Retinal pigment epithelial cell (primary cell): ENCODE results near the gene SATL1.

Experiments
- DNase-seq: peaks from one replicate; pipeline ENCODE4 v3.0.0-alpha.2; 2010; ENCODE audit warnings: low read depth
- H3K4me3 ChIP-seq: 2 replicates; pipeline ENCODE4 v1.5.1; 2011; ENCODE audit warnings: mild to moderate bottlenecking, low read length, control low read depth, moderate library complexity
- TF ChIP-seq, protein P1 (sequence below): conservative IDR thresholded peaks from 2 replicates; pipeline ENCODE4 v1.5.1; 2011; ENCODE audit warnings: low read depth, low read length, control low read depth, inconsistent platforms

SATL1 gene

DNA sequence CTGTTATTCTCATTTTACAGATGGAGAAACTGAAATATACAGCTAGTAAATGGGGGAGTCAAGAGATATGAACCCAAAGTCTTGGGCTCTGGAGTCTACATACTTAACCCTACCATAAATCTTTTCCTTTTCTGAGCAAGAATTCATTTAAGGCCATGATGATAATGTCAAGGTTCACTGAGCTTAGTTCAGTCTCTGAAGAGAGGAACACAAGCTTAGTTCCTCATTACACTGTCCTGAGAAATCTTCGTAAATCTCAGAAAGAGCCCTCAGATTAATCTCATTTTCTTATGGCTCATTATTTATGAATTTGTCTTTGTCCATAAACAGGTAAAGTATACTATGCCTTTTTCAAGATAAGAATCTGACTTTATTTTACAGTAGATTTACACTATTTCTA is 104.2 kb downstream of the SATL1 start:
- no peak overlapping the region for H3K4me3 ChIP-seq
- DNase-seq: no peak
- TF ChIP-seq, protein P1, sequence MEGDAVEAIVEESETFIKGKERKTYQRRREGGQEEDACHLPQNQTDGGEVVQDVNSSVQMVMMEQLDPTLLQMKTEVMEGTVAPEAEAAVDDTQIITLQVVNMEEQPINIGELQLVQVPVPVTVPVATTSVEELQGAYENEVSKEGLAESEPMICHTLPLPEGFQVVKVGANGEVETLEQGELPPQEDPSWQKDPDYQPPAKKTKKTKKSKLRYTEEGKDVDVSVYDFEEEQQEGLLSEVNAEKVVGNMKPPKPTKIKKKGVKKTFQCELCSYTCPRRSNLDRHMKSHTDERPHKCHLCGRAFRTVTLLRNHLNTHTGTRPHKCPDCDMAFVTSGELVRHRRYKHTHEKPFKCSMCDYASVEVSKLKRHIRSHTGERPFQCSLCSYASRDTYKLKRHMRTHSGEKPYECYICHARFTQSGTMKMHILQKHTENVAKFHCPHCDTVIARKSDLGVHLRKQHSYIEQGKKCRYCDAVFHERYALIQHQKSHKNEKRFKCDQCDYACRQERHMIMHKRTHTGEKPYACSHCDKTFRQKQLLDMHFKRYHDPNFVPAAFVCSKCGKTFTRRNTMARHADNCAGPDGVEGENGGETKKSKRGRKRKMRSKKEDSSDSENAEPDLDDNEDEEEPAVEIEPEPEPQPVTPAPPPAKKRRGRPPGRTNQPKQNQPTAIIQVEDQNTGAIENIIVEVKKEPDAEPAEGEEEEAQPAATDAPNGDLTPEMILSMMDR: no peak

DNA sequence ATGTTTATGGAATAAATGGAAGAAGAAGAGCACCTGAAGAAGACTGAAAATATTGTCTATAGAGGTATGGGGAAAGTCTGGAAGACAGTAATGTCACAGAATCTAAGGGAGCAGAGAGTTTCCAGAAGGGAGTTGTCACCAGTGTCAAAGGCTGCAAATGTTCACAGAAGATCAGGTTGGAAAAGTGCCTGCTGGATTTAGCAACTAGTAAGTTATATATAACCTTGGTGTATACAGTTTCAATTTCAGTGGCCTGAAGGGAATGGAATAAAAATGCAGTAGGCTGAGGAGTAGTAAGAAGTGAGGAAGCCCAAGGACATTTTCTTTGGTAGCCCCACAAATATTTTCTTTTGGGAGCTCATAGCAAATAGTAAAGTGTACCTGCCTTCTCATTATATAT is 107.2 kb downstream of the SATL1 start:
- no peak overlapping the region for H3K4me3 ChIP-seq
- TF ChIP-seq, protein P1: no peak
- no peak for DNase-seq

DNA sequence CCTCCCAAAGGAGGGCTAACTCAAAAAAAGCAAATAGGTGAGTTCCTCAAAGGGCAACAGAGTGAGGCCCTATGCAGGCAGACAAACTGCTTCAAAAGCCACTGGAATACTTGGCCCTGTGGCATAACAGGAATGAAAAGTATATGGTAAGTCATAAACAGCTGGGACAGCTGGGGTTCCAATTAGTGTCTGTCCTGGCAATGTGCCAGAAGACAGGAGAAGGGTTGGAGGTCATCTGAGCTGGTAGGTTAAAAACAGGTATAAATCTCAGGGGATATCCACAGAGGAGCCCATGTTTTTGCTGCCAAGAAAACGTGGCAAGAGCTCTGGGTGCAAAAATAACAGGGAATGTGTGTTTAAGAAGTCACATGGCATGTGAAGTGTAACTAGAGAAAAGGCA is 128.3 kb downstream of the SATL1 start:
- no peak for DNase-seq
- no peak overlapping the region for H3K4me3 ChIP-seq
- TF ChIP-seq, protein P1: no peak

DNA sequence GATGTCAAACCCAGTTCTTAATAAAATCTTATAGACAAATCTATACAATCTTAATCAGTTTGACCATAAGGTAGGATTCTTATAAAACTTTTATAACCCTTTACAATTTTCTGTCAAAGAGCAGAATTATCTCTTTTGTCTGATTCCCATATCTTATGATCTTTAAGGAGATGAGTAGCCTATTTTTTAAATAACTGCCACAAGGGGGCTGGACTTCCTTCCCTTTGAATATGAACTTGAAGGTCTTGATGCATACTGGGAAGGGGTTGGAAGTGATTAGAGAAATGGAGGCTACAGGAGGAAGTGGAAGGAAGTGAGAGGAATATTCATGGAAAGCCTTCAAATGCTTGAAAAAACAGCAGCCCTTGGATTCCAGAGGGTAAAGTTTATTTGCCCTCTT is 128.8 kb downstream of the SATL1 start:
- TF ChIP-seq, protein P1: peak; percentile 8
- no peak for DNase-seq
- H3K4me3 ChIP-seq: no peak overlapping the region

DNA sequence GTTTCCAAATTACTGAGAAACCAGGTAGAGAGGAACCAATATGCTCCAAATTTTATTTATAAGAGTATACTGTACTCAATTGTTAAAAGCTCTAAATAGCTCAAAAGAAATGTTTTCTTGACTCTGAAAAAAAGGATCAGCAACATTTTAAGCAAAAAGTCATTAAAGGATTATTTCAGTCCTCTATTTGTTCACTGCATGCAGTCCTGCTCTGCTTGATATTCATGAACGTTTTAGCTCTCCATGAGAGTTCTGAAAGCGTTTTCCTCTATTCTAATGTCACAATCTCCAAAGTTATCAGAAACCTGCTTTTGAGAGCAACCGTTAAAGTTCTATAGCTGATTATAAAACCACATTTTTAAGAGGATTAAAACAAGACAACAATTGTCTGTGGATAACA is 129.4 kb downstream of the SATL1 start:
- no peak for DNase-seq
- TF ChIP-seq, protein P1: no peak
- no peak overlapping the region for H3K4me3 ChIP-seq

DNA sequence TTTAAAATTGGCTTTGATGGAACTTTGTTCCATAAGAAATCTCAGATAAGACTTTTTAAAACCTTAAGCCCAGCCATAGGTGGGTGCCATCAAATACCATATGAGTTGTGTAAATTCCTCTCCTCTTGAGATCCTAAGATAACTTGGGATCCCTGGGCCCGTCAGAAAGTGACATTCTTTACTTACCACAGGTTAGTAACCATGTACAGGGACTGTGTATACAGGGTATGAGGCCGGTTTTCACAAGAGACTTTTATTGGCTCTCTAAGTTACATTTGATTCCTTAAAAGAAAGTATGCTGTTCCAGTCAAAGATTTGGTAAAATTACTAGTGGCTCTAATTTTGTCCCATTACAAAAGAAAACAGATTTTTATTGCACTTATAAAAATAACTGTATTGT is 129.8 kb downstream of the SATL1 start:
- TF ChIP-seq, protein P1: no peak
- no peak for DNase-seq
- H3K4me3 ChIP-seq: no peak overlapping the region

DNA sequence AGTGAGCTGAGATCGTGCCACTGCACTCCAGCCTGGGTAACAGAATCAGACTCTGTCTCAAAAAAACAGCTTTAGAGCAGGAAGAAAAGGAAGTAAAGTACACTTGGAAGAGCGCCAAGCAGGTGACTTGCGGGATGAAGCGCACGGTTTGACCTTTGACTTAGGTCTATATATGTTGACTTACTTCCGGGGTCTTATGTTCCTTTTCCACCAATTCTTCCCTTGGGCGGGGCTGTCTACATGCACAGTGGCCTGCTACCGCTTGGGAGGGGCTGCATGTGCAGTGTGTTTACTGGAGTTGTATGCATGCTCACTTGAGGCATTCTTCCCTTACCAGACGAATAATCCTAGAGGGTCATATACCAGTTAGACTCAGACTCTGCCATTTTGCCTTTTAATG is 131.3 kb downstream of the SATL1 start:
- TF ChIP-seq, protein P1: no peak
- H3K4me3 ChIP-seq: no peak overlapping the region
- DNase-seq: no peak
